Measurements from ENCODE around the gene PDZD2. TPM values are rescaled to one million over a fixed set of nuclear protein-coding genes. Genes with fewer than 3 reads are reported as not detected.
A peak's percentile ranks its signal among the peaks of the same experiment; 100 is the strongest.

The PDZD2 gene
- total RNA-seq, 1 experiment from 2014 or later: 2.2 TPM

DNA sequence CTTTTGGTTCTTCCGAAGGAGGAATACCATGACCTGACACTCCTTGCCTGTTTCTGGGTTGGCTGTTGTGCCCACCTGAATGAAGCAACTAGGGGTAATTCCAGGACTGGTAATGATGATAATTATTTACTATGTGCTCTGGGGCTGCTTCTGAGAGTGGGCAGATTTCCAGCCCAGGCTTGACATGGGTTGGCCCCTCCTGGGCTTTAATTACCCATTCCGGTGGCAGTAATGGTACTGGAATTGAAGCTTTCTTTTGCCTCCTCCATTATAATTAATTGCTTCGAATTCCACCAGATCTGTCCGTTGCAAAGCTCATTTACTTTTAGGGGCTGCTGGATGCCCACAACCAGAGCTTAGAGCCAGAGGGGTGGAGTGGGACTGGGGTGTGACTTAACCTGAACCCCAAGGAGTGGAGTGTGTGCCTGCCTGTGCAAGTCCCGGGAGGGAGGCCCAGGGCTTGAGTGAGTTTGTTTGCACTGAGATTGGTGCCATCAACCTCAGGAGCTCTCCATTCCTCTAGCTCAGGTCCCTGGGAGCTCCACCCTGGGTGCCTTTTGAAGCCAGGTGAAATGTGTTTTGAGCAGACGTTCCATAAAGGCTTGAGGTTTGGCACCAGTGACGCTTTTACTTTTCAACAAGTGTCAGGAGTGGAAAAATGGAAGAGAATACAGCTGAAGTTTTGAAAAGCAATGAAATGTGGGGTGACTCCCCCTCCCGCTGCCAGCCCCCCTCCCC, 214.6 kb downstream of the PDZD2 start:
- intact Hi-C loops (cut with micrococcal nuclease; ENCODE audit: unreplicated experiment): loop anchor here (1.0 kb wide), 1 partner anchor 223 kb away; no protein-coding TSS in a partner anchor
- no peak for DNase-seq (ENCODE audit: low spot score)
- no peak for TF ChIP-seq EZH2 (IDR thresholded peaks at IDR 0.05; ENCODE audit: borderline replicate concordance, low read depth, low read length, poor library complexity, severe bottlenecking)
- TF ChIP-seq, protein P1, sequence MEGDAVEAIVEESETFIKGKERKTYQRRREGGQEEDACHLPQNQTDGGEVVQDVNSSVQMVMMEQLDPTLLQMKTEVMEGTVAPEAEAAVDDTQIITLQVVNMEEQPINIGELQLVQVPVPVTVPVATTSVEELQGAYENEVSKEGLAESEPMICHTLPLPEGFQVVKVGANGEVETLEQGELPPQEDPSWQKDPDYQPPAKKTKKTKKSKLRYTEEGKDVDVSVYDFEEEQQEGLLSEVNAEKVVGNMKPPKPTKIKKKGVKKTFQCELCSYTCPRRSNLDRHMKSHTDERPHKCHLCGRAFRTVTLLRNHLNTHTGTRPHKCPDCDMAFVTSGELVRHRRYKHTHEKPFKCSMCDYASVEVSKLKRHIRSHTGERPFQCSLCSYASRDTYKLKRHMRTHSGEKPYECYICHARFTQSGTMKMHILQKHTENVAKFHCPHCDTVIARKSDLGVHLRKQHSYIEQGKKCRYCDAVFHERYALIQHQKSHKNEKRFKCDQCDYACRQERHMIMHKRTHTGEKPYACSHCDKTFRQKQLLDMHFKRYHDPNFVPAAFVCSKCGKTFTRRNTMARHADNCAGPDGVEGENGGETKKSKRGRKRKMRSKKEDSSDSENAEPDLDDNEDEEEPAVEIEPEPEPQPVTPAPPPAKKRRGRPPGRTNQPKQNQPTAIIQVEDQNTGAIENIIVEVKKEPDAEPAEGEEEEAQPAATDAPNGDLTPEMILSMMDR (conservative IDR thresholded peaks at IDR 0.05; ENCODE audit: low read depth, low read length): no peak
- no peaks in the 10 kb centered on the region for H3K36me3 ChIP-seq (ENCODE audit: insufficient read depth, low read length, poor library complexity, severe bottlenecking)
- H3K4me3 ChIP-seq (ENCODE audit: low read depth, low read length, poor library complexity, severe bottlenecking): no peak overlapping the region
- H3K27ac ChIP-seq (ENCODE audit: low read depth, low read length, poor library complexity, severe bottlenecking): no peak overlapping the region
- CTCF ChIA-PET: interaction anchor here (0.6 kb wide), 1 partner anchor 76 kb away, joined by 3 read pairs; no protein-coding TSS in a partner anchor
- H3K4me1 ChIP-seq (ENCODE audit: insufficient read depth, low read length, poor library complexity, severe bottlenecking): peaks cover 24% of the 10 kb centered on the region
- POLR2A ChIA-PET (ENCODE audit: low non-redundant PET): no interaction called here
- no peaks in the 10 kb centered on the region for H3K9me3 ChIP-seq (ENCODE audit: low read depth, low read length, poor library complexity, severe bottlenecking)
- no TSS peak for BruUV-seq (replicated peaks)
- no peaks in the 10 kb centered on the region for H3K27me3 ChIP-seq (replicated peaks; ENCODE audit: insufficient read depth, low read depth, low read length, poor library complexity)

DNA sequence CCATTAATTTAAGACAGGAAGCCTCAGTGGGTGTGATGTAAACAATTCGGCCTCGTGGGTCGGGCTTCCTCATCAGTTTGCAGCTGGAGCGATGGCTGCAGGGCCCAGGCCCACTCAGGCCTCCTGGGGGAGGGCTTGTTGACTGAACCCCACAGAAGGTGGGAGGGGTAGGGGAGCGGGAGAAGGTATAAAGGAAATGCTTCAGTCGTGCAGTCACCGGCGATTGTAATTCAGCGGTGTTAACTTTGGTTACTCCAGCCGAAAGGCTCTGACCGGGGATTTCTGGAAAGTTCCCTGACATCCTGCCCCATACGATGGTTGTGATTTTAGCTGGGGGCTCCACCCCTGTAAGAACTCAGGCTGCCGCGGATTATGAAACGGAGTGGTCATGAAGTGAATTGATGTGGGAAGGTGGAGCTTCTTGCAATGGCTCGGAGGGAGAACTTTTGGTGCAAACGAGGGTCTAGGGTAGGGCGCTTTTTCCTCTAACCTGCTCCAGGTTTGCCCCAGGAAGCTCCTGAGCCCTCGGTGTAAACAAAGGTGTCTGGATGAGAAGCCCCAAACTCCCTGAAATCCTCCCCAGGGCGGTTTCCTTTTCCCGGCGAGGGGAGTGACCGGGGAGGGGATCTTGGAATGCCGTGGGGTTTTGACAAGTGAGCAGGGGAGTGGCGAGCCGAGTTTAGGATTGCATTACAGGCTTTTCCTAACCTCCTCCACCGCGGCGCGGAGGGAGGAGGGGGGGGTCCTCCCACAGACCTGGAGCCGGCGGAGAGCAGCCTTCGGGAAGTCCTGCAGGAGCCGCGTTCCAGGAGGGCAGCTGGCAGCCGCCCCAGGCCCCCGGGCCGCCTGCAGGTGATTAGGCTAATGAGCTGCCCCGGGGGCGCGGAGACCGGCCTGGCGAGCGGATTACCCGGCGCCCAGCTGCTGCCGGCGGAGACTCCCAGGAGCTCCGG, 215.5 kb downstream of the PDZD2 start:
- intact Hi-C loops (cut with micrococcal nuclease; ENCODE audit: unreplicated experiment): loop anchor here (1.0 kb wide), 1 partner anchor 222 kb away; no protein-coding TSS in a partner anchor
- H3K27ac ChIP-seq (ENCODE audit: low read depth, low read length, poor library complexity, severe bottlenecking): no peak overlapping the region
- H3K4me3 ChIP-seq (ENCODE audit: low read depth, low read length, poor library complexity, severe bottlenecking): peak overlapping the region; percentile 46
- BruUV-seq (replicated peaks): no TSS peak
- H3K9me3 ChIP-seq (ENCODE audit: low read depth, low read length, poor library complexity, severe bottlenecking): peaks cover 6% of the 10 kb centered on the region
- TF ChIP-seq, protein P1 (conservative IDR thresholded peaks at IDR 0.05; ENCODE audit: low read depth, low read length): no peak
- TF ChIP-seq EZH2 (IDR thresholded peaks at IDR 0.05; ENCODE audit: borderline replicate concordance, low read depth, low read length, poor library complexity, severe bottlenecking): no peak
- CTCF ChIA-PET: interaction anchor here (0.6 kb wide), 1 partner anchor 75 kb away, joined by 3 read pairs; no protein-coding TSS in a partner anchor
- H3K4me1 ChIP-seq (ENCODE audit: insufficient read depth, low read length, poor library complexity, severe bottlenecking): peaks cover 24% of the 10 kb centered on the region
- no peaks in the 10 kb centered on the region for H3K27me3 ChIP-seq (replicated peaks; ENCODE audit: insufficient read depth, low read depth, low read length, poor library complexity)
- peak; percentile 27 for DNase-seq (ENCODE audit: low spot score)
- POLR2A ChIA-PET (ENCODE audit: low non-redundant PET): no interaction called here
- no peaks in the 10 kb centered on the region for H3K36me3 ChIP-seq (ENCODE audit: insufficient read depth, low read length, poor library complexity, severe bottlenecking)

DNA sequence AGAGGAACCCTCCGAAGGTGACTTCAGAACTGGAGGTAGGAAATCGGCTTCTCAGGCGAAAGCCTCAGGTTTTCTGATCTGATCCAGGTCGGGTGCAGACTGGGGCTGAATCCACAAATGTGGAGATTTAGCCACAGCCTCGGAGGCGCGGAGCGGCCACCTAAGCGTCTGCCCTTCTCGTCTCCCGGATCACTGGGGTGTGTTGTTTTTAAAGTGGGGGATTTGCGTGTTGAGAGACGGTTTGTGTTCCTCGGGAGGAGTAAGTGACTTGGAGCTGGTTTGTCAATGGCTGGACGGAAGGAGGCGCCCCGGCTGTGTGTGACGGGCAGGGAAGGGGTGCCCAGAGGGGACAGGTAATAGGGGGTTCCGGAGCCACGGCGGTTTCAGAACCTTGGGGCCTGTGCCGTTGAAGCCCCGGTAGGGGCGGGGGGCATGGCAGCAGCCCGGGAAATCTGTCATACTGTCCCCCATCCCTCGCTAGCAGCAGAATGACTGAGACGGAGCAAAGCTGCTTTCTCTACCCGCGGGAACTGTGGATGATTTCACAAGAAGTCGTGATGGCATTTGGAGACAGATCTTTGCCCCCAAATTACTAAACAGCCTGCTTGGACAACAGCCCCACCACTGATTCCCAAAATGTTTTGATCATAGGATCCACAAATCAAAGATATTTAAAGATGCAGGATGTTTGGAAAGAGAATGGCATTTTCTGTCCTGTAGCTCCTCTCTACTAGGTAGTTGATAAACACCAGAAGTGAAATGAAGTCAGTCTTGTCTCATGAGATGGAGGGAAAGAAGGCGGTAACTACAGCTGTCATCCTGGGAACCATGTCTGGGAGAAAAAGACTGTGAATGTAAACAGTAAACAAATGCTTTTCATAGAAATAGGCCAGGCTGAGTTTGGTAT, 216.5 kb downstream of the PDZD2 start:
- CTCF ChIA-PET: no interaction called here
- no peak overlapping the region for H3K27ac ChIP-seq (ENCODE audit: low read depth, low read length, poor library complexity, severe bottlenecking)
- intact Hi-C loops (cut with micrococcal nuclease; ENCODE audit: unreplicated experiment): no loop called here
- BruUV-seq (replicated peaks): no TSS peak
- DNase-seq (ENCODE audit: low spot score): peak; percentile 19
- H3K36me3 ChIP-seq (ENCODE audit: insufficient read depth, low read length, poor library complexity, severe bottlenecking): no peaks in the 10 kb centered on the region
- no peaks in the 10 kb centered on the region for H3K27me3 ChIP-seq (replicated peaks; ENCODE audit: insufficient read depth, low read depth, low read length, poor library complexity)
- no peak for TF ChIP-seq EZH2 (IDR thresholded peaks at IDR 0.05; ENCODE audit: borderline replicate concordance, low read depth, low read length, poor library complexity, severe bottlenecking)
- TF ChIP-seq, protein P1 (conservative IDR thresholded peaks at IDR 0.05; ENCODE audit: low read depth, low read length): peak; percentile 37; the same call in 1 of the 2 replicates
- peaks cover 24% of the 10 kb centered on the region for H3K4me1 ChIP-seq (ENCODE audit: insufficient read depth, low read length, poor library complexity, severe bottlenecking)
- POLR2A ChIA-PET (ENCODE audit: low non-redundant PET): no interaction called here
- peak overlapping the region; percentile 46 for H3K4me3 ChIP-seq (ENCODE audit: low read depth, low read length, poor library complexity, severe bottlenecking)
- peaks cover 11% of the 10 kb centered on the region for H3K9me3 ChIP-seq (ENCODE audit: low read depth, low read length, poor library complexity, severe bottlenecking)
